NCI-H1092 treated with DMSO at 0.1 percent for 48 hours (cell line): ENCODE data around the gene GRIN1.

Source experiments
- DNase-seq: peaks from one replicate; lab custom pipeline; 2025; lab: John Stamatoyannopoulos, UW

Gene GRIN1

GRCh38 chr9:137194909-137195308 lies 56.0 kb downstream of the GRIN1 start:
- no peak for DNase-seq

DNA sequence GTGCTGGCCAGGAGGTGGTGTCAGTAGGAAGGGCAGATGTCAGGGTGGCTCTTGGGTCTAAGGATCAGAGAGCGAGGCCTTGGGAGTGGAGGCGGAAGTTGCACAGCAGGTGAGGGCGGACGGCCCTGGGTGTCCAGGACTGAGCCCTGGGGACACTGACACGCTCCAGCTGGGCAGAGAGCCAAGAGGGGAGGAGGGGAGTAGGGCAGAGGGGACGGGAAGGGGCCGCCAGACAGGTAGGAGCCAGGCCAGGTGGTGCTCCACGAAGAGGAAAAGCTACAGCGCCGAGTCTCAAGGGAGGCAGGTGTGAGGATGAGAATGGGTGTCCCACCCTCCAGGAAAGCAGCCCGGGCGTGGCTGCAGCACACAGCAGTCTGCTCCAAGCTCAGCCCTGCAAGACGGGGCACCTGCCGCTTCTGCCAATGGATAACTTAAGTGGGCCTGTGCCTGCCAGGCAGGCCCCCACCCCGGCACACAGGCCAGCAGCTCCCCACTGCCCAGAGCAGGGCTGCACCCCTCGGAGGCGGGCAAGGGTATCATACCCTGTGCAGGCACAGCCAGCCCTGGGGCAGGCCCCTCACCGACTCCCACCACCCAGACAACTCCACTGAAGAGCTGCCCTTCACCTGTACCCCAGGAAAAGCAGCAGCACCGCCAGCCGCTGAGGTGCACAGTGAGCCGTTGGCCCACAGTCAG lies 56.7 kb downstream of the GRIN1 start:
- peak; percentile 50 for DNase-seq

GRCh38 chr9:137198051-137198901 lies 59.3 kb downstream of the GRIN1 start:
- DNase-seq: no peak

DNA sequence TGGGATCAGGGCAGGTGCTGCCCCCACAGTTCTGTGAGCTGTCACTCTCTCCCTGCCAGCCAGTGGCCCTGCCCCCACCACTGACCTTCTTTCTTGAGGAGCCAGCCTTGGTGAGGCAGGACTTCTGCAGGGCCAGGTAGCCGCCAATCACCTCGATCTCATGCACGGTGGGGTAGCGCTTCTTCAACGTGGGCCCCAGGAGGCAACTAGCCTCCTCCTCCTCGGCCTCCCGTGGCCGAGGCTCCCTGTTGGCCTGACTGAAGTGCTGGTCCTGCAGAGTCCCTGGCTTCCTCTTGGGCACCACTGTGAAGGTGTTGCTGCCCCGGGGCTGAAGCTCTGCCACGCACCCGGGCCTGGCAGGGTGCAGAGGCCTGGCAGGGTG lies 59.9 kb downstream of the GRIN1 start:
- DNase-seq: no peak

DNA sequence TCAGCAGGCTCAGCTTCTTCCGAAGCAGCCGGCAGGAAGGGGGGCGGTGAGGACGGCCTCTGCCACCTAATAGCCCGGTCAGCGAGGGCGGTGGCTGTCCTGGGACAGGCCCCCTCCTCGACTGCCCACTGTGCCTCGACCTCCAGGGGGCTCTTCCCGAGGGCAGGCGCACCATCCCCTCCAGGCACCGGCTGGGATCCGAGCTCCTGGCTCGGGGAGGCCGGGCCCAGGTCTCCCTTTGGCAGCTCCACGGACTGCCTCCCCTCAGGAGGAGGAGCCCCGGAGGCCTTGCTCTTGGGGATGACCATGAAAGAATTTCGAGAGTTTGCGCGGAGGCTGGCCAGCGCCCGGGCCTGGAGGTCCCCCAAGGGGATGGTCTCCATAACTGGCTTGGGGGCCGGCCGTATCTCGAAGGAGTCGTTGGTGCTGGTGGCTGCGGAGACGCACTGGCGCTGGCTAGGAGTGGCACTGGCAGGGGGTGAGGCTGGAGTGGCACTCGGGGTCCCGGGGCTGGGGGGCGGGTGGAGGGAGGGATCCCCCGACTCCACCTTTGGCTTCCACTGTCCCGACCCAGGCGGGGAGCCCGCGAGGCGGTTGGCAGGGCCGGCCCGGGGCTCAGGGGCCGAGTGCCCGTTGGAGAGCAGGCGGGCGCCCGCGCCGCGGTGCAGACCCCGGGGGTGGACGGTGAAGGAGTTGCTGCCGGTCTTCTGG lies 60.6 kb downstream of the GRIN1 start:
- DNase-seq: no peak

GRCh38 chr9:137200311-137201204 lies 61.6 kb downstream of the GRIN1 start, which contains the start of gene TPRN:
TSS of gene TPRN (minus strand) at chr9:137200741. CDS start at chr9:137200711, 30 bp downstream.
- peak; percentile 99 for DNase-seq

DNA sequence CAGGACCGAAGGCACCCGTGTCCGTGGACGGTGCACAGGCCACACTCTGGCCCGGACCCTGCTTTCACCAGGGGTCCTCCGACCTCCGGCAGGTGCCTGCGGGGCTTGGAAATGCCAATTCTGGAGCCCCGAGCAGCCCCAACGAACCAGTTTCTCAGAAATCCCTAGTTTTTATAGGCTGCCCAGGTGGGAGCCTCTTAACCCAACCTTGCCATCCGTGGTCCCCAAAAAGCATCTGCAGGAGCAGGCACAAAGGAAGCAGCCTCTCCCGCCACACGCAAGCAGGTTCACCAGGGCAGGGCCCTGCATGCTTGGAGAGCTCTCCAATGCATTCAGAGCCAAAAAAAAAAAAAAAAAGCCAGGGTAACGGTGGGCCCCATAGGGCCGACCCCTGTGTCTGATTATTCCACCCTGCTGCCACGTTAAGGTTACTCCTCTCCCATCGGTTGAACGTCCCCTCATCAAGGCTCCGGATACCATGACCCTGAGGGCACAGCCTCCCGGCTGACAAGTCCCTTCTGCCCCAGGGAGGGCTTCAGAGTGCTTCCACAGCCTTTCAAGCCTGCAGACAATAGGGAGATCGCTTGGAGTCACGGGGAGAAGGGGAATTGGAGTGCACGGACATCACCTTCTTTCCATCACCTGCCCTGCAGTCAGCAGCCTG lies 62.4 kb downstream of the GRIN1 start:
- no peak for DNase-seq

- no peak for DNase-seq
These were observed 64.0 kb downstream of the GRIN1 start for GRCh38 chr9:137202966-137203365.

DNA sequence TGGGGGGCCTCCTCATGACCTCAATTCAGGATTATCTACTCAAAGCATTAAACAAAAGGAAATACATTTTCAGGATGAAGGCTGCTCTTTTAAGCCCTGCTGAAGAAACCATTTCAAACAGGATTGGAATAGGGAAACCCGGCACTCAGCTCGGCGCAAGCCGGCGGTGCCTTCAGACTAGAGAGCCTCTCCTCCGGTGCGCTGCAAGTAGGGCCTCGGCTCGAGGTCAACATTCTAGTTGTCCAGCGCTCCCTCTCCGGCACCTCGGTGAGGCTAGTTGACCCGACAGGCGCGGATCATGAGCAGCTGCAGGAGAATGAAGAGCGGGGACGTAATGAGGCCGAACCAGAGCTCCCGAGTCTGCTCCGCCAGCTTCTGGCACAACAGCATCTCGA lies 65.8 kb downstream of the GRIN1 start:
- no peak for DNase-seq

DNA sequence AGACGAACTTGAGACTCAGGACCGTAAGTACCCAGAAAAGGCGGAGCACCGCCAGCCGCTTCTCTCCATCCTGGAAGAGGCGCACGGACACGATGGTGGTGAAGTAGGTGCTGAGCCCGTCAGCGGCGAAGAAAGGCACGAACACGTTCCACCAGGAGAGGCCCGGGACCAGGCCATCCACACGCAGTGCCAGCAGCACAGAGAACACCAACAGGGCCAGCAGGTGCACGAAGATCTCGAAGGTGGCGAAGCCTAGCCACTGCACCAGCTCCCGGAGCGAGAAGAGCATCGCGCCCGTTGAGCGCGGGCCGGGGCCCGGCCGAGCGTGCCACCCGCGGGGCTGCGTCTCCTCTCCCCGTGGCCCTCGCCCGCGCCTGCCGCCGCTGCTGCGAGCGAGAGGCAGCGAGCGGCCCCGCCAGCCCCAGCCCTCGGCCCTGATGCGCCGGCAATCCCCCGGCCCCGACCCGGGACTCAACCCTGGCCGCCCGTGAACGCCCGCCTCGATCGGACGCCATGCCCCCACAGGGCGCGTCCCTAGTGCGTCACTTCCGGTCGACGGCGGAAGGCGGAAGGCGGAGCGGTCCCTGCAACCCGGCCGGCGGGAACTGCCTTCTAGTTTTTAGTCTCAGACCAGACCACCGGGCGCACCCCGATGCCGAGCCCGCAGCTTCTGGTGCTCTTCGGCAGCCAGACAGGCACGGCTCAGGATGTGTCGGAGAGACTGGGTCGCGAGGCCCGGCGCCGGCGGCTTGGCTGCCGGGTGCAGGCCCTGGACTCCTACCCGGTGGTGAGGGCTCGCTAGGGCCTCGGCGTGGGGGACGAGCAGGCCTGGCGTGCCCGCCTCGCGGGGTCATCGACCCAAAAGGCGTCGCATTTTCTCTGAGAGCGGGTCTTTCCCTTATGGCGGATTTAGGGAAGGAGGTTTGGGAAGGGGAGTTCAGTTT lies 66.4 kb downstream of the GRIN1 start, which contains the start of the genes NDOR1 and TMEM203:
Gene NDOR1, plus strand, starts transcription at position 575 of the 944 bp plus-strand sequence. Its CDS starts 78 bp downstream, at position 653.
Gene TMEM203, minus strand, starts transcription at position 523 of the 944 bp plus-strand sequence. Its CDS starts 234 bp downstream, at position 289.
- DNase-seq: peak; percentile 45

- DNase-seq: no peak
These were observed 67.6 kb downstream of the GRIN1 start for GRCh38 chr9:137206602-137207001.

DNA sequence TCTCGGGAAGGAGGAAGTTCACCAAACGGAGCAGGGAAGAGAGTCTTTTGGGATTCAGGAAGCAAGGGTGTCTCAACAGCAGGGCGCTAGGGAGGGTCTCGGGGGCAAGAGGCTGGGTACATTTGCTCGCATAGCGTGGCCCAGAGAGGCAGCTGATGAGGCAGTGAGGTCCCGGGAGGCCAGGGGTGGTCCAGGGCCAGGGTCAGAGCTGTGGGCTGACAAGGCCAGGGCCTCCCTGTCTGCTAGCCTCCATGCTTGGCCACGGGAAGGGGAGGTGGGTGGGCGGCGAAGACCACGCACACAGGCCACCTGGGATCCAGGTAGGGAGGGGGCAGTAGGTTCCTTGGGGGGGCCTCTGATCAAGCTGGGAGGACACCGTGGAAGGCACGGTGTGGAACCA lies 72.6 kb downstream of the GRIN1 start:
- no peak for DNase-seq

- no peak for DNase-seq
These were observed 73.6 kb downstream of the GRIN1 start for GRCh38 chr9:137212520-137212919.

GRCh38 chr9:137213160-137214060 lies 74.5 kb downstream of the GRIN1 start:
- DNase-seq: no peak

DNA sequence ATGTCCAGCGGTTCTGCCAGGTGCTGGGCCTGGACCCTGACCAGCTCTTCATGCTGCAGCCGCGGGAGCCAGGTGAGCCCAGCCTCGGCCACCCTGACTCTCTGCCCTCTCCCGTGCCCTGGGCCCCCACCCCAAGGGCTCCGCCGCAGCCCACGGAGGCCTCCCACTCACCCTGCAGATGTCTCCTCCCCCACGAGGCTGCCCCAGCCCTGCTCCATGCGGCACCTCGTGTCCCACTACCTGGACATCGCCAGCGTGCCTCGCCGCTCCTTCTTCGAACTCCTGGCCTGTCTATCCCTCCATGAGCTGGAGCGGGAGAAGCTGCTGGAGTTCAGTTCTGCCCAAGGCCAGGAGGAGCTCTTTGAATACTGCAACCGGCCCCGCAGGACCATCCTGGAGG lies 75.7 kb downstream of the GRIN1 start:
- DNase-seq: no peak

- no peak for DNase-seq
These were observed 76.4 kb downstream of the GRIN1 start for GRCh38 chr9:137215196-137215986.

- DNase-seq: no peak
These were observed 77.4 kb downstream of the GRIN1 start for GRCh38 chr9:137216188-137216965.
